Mesendoderm (in vitro differentiated cells): ENCODE measurements around the gene B3GLCT.

Experiments used
- DNase-seq: peaks from one replicate; pipeline ENCODE4 v3.0.0; 2013
- H2AK5ac ChIP-seq: 2 replicates; pipeline ENCODE4 v1.6.1; 2013; ENCODE audit warnings: low read length, inconsistent platforms
- H2BK120ac ChIP-seq: 2 replicates; pipeline ENCODE4 v1.6.1; 2013; ENCODE audit warnings: low read depth, mild to moderate bottlenecking, low read length, moderate library complexity, mixed read lengths
- H2BK15ac ChIP-seq: replicated peaks from 2 replicates; pipeline ENCODE4 v1.6.1; 2013; ENCODE audit warnings: low read depth, mild to moderate bottlenecking, moderate library complexity
- H2BK5ac ChIP-seq: 2 replicates; pipeline ENCODE4 v1.6.1; 2013; ENCODE audit warnings: low read length, inconsistent platforms
- H3K18ac ChIP-seq: 2 replicates; pipeline ENCODE4 v1.6.1; 2013; ENCODE audit warnings: mild to moderate bottlenecking, low read length, mixed read lengths
- H3K23ac ChIP-seq: one replicate; pipeline ENCODE4 v1.6.1; 2013; ENCODE audit warnings: low read length
- H3K27ac ChIP-seq: 2 replicates; pipeline ENCODE4 v1.5.1; 2013; ENCODE audit warnings: low read depth, mild to moderate bottlenecking, inconsistent platforms, low read length, moderate library complexity
- H3K27me3 ChIP-seq: 2 replicates; pipeline ENCODE4 v1.6.1; 2013; ENCODE audit warnings: low read length, control low read depth, mild to moderate bottlenecking, inconsistent platforms; ENCODE audit not compliant: insufficient read depth, poor library complexity
- H3K36me3 ChIP-seq: 2 replicates; pipeline ENCODE4 v1.6.1; 2013; ENCODE audit warnings: low read length, inconsistent platforms; ENCODE audit not compliant: control insufficient read depth, insufficient read depth
- H3K4ac ChIP-seq: one replicate; pipeline ENCODE4 v1.6.1; 2013; ENCODE audit warnings: low read depth, mild to moderate bottlenecking, low read length, moderate library complexity
- H3K4me1 ChIP-seq: 2 replicates; pipeline ENCODE4 v1.6.1; 2013; ENCODE audit warnings: low read depth, low read length, inconsistent platforms; ENCODE audit not compliant: control insufficient read depth
- H3K4me2 ChIP-seq: 2 replicates; pipeline ENCODE4 v1.6.1; 2013; ENCODE audit warnings: low read length
- H3K4me3 ChIP-seq: 2 replicates; pipeline ENCODE4 v1.5.1; 2013; ENCODE audit warnings: mild to moderate bottlenecking, low read length
- H3K56ac ChIP-seq: one replicate; pipeline ENCODE4 v1.6.1; 2013; ENCODE audit warnings: low read length
- H3K79me1 ChIP-seq: 2 replicates; pipeline ENCODE4 v1.6.1; 2013; ENCODE audit warnings: low read length, inconsistent platforms
- H3K79me2 ChIP-seq: 2 replicates; pipeline ENCODE4 v1.6.1; 2013; ENCODE audit warnings: mild to moderate bottlenecking, low read length; ENCODE audit not compliant: control insufficient read depth, insufficient read depth
- H3K9ac ChIP-seq: 2 replicates; pipeline ENCODE4 v1.6.1; 2013; ENCODE audit warnings: low read length, inconsistent platforms
- H4K5ac ChIP-seq: one replicate; pipeline ENCODE4 v1.6.1; 2013; ENCODE audit warnings: low read length
- H4K8ac ChIP-seq: one replicate; pipeline ENCODE4 v1.6.1; 2013; ENCODE audit warnings: low read depth, mild to moderate bottlenecking, control low read depth, low read length, moderate library complexity
- WGBS: extraction: QIAGEN DNeasy Blood & Tissue Kit; methylation state at CpG from one replicate; pipeline ENCODE4 v1.1.7; 2013; ENCODE audit warnings: low lambda C conversion rate, missing lambda C conversion rate; ENCODE audit not compliant: insufficient coverage; ENCODE audit errors: extremely low coverage; 5-methylcytosine and 5-hydroxymethylcytosine counted together

Gene B3GLCT

DNA sequence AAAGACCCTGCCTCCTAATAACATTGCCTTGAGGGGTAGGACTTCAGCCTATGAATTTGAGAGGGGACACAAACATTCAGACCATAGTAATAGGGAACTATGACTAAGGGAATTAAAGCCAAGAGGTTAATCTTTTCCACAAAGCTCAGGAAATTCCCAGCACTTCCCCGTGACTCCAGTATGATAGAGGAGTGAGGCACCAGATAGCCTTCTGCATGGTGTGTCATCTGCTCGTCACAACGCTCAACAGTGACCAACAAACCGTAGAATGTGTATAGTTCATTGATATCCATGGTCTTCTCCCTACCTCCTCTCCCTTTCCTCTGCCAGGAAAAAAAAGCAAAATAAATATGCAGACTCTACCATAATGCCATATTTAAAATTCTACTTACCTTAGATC, 64.4 kb downstream of the B3GLCT start:
- H2AK5ac ChIP-seq = no peak overlapping the region
- no peak overlapping the region for H2BK15ac ChIP-seq
- H3K4me3 ChIP-seq = no peak overlapping the region
- H3K27me3 ChIP-seq = no peaks in the 10 kb centered on the region
- H3K56ac ChIP-seq = no peak overlapping the region
- no peak overlapping the region for H3K4ac ChIP-seq
- no peak overlapping the region for H3K23ac ChIP-seq
- H3K79me2 ChIP-seq = no peaks in the 10 kb centered on the region
- H3K4me1 ChIP-seq = no peaks in the 10 kb centered on the region
- H4K5ac ChIP-seq = no peak overlapping the region
- no peak overlapping the region for H2BK120ac ChIP-seq
- no CpG with 5 or more reads among the region's 4 CpGs for WGBS
- H2BK5ac ChIP-seq = no peak overlapping the region
- no peak overlapping the region for H3K9ac ChIP-seq
- no peaks in the 10 kb centered on the region for H3K79me1 ChIP-seq
- H3K36me3 ChIP-seq = no peaks in the 10 kb centered on the region
- H3K4me2 ChIP-seq = no peak overlapping the region
- no peak overlapping the region for H4K8ac ChIP-seq
- H3K18ac ChIP-seq = no peak overlapping the region
- no peak overlapping the region for H3K27ac ChIP-seq
- no peak for DNase-seq

DNA sequence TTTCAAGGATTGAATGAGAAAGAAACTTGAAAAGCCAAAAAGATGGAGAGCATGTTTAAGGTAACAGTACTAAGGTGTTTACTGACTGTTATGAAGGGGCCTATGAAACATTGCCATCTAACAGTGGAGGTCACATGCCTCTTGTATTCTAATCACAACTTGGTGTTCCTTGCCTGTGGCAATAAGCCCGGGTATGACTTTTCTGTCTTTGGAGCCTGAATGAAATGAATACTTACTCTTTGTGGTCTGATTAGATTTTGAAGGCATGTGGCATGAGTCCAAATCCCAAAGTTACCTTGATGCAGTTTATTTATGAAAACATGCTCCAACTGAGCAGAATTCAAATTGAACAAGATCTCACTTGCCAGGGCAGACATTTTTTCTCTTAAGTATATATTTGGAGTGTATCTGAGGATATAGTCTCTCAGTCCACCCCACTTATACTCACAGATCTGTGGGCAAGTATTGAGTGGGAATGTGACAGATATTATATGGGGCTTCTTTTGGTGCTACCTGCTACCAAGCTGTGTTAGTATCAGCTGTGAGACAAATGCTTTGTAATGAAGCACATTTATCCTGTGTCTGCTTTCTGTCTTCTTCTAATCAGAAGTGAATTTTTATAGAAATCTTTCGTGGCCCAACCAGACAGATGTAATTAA, 67.5 kb downstream of the B3GLCT start:
- Histone ChIP-seq H3K4ac (no peak overlapping the region), H3K79me1 (no peaks in the 10 kb centered on the region), H2BK15ac (no peak overlapping the region), H3K27me3 (no peaks in the 10 kb centered on the region), H3K23ac (no peak overlapping the region), H3K4me2 (no peak overlapping the region), H2BK120ac (no peak overlapping the region), H2AK5ac (no peak overlapping the region), H3K56ac (no peak overlapping the region), H3K36me3 (no peaks in the 10 kb centered on the region), H3K4me3 (no peak overlapping the region), H3K79me2 (no peaks in the 10 kb centered on the region), H3K9ac (no peak overlapping the region), H3K27ac (no peak overlapping the region), H3K4me1 (no peaks in the 10 kb centered on the region), H4K5ac (no peak overlapping the region), H2BK5ac (no peak overlapping the region), H3K18ac (no peak overlapping the region), H4K8ac (no peak overlapping the region)
- WGBS = no CpG with 5 or more reads among the region's 2 CpGs
- DNase-seq = no peak

DNA sequence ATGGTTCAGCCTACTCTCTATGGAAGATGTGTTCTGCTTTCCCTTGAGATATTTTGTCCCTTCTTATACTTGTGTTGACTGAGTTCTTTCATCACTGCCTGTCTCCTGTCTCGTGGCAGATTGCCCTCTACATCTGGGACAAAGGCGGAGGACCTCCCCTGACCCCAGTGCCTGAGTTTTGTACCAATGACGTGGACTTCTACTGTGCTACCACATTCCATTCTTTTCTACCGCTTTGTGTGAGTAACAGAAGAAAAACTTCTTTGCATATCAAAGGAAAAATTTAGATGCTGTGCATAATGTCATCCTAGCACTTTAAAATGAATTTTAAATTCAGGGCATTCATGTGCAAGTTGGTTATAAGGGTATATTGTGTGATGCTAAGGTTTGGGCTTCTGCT, 74.6 kb downstream of the B3GLCT start:
- H2BK120ac ChIP-seq = no peak overlapping the region
- H2BK5ac ChIP-seq = no peak overlapping the region
- H3K4me2 ChIP-seq = no peak overlapping the region
- no peaks in the 10 kb centered on the region for H3K79me2 ChIP-seq
- no peak overlapping the region for H2AK5ac ChIP-seq
- no peak overlapping the region for H4K8ac ChIP-seq
- peaks cover 1% of the 10 kb centered on the region for H3K27me3 ChIP-seq
- no peaks in the 10 kb centered on the region for H3K79me1 ChIP-seq
- no peak overlapping the region for H4K5ac ChIP-seq
- H3K9ac ChIP-seq = no peak overlapping the region
- H3K4me3 ChIP-seq = no peak overlapping the region
- H3K18ac ChIP-seq = no peak overlapping the region
- H2BK15ac ChIP-seq = no peak overlapping the region
- no peak overlapping the region for H3K23ac ChIP-seq
- no peak overlapping the region for H3K56ac ChIP-seq
- no peak for DNase-seq
- H3K36me3 ChIP-seq = no peaks in the 10 kb centered on the region
- H3K4me1 ChIP-seq = no peaks in the 10 kb centered on the region
- no peak overlapping the region for H3K4ac ChIP-seq
- no CpG with 5 or more reads among the region's 4 CpGs for WGBS
- H3K27ac ChIP-seq = no peak overlapping the region

DNA sequence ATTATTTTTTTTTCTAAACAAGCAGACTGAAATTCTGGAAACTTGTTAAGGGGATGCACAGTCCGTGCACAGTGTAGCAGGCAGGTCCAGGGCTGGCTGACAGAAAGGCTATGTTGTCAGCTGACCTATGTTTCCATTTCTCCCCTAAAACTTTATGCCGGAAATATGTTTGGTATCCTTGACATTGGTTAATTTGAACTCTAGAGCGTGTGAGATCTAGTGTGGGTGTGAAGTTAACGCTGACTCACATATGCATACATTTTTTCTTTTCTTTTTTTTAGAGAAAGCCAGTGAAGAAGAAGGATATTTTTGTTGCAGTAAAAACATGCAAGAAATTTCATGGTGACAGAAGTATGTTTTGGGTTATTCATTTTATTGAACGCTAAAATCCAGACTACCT, 76.6 kb downstream of the B3GLCT start:
- Histone ChIP-seq H3K56ac (no peak overlapping the region), H3K18ac (no peak overlapping the region), H2BK120ac (no peak overlapping the region), H3K36me3 (no peaks in the 10 kb centered on the region), H2AK5ac (no peak overlapping the region), H3K79me1 (no peaks in the 10 kb centered on the region), H3K79me2 (no peaks in the 10 kb centered on the region), H3K4me2 (no peak overlapping the region), H4K5ac (no peak overlapping the region), H2BK5ac (no peak overlapping the region), H3K27ac (no peak overlapping the region), H3K23ac (no peak overlapping the region), H3K9ac (no peak overlapping the region), H3K4me3 (no peak overlapping the region), H4K8ac (no peak overlapping the region), H3K4me1 (no peaks in the 10 kb centered on the region), H3K27me3 (peaks cover 1% of the 10 kb centered on the region), H3K4ac (no peak overlapping the region), H2BK15ac (no peak overlapping the region)
- WGBS = no CpG with 5 or more reads among the region's 5 CpGs
- DNase-seq = no peak

DNA sequence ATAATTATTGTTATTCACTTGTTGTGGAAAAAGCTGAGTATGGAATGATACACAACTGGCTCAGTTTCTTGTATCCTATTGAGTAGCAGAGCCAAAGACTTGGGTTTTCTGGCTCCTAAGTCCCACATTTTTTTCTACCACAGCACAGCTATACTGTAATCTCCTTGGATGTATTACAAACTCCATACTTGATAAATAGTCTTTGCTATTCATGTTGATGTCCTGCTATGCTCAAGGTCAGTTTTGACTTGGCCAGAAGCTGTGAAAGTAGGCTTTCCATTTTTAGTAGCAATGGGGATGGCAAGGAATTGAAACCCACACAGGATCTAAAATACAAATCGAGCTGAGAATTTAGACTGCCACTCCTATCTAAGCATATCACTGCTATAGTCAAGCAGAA, 79.1 kb downstream of the B3GLCT start:
- Histone ChIP-seq H3K4me3 (no peak overlapping the region), H2BK120ac (no peak overlapping the region)
- WGBS = no CpG with 5 or more reads among the region's 1 CpG

More for the DNA sequence above, 79.1 kb downstream of the B3GLCT start:
- Histone ChIP-seq H3K79me1 (no peaks in the 10 kb centered on the region), H2BK5ac (no peak overlapping the region), H2BK15ac (no peak overlapping the region), H3K4ac (no peak overlapping the region), H3K79me2 (no peaks in the 10 kb centered on the region), H3K27me3 (peaks cover 1% of the 10 kb centered on the region), H2AK5ac (no peak overlapping the region), H4K5ac (no peak overlapping the region), H3K9ac (no peak overlapping the region), H3K18ac (no peak overlapping the region), H3K23ac (no peak overlapping the region), H3K56ac (no peak overlapping the region), H3K4me2 (no peak overlapping the region), H3K4me1 (no peaks in the 10 kb centered on the region), H3K27ac (no peak overlapping the region), H4K8ac (no peak overlapping the region), H3K36me3 (no peaks in the 10 kb centered on the region)
- DNase-seq = no peak
